ENCODE measurements around the gene C17orf100. TPM values are rescaled to one million over a fixed set of nuclear protein-coding genes. Genes with fewer than 3 reads are reported as not detected.
"Not testable (repeated sequence)": the region's sequence is repeated elsewhere in the genome, so short reads cannot be mapped to it uniquely, and the experiment has no call there.

Gene C17orf100
- total RNA-seq, 1 donor from 2014 or later = 0.13 TPM

DNA sequence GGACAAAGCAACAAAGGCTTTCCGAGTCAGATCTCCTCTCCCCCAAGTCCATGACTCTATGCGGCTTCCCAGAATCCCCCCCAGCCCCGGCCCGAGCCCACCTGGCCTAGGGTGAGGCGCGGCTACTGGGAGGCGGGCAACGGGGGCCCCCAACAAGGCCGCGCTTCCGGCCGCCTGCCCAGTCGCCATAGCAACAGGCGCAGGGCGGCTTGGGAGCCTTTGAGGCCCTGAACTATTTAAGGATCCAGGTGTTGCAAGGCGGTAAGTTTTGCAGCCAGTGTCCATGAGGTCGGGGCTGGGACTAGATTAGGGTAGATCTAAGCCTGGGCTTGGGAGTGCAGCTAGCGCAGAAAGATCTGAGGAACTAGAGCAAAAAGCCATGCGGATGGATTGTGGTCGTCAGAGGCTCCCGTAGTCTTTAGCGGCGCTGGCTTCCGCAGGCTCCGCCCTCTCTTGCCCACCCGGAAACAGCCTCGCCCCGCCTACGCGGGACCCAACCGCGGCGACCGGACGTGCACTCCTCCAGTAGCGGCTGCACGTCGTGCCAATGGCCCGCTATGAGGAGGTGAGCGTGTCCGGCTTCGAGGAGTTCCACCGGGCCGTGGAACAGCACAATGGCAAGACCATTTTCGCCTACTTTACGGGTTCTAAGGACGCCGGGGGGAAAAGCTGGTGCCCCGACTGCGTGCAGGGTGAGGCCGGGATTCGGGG, 10.9 kb upstream of the C17orf100 start, which contains the start of the genes KIAA0753 and TXNDC17:
Gene KIAA0753, minus strand, starts transcription at position 176 of the 711 bp plus-strand sequence. CDS start 5,608 bp downstream, outside the sequence.
Gene TXNDC17, plus strand, starts transcription at position 525 of the 711 bp plus-strand sequence. Its CDS starts 23 bp downstream, at position 548.
- DNase-seq (ENCODE audit: low read depth in 2 of 2) = peak; percentile 83 to 91

GRCh38 chr17:6641247-6641863, 10.2 kb upstream of the C17orf100 start:
- DNase-seq (ENCODE audit: low read depth in 2 of 2) = no peak

GRCh38 chr17:6642592-6642991, 9.0 kb upstream of the C17orf100 start:
- DNase-seq (ENCODE audit: low read depth in 2 of 2) = no peak

DNA sequence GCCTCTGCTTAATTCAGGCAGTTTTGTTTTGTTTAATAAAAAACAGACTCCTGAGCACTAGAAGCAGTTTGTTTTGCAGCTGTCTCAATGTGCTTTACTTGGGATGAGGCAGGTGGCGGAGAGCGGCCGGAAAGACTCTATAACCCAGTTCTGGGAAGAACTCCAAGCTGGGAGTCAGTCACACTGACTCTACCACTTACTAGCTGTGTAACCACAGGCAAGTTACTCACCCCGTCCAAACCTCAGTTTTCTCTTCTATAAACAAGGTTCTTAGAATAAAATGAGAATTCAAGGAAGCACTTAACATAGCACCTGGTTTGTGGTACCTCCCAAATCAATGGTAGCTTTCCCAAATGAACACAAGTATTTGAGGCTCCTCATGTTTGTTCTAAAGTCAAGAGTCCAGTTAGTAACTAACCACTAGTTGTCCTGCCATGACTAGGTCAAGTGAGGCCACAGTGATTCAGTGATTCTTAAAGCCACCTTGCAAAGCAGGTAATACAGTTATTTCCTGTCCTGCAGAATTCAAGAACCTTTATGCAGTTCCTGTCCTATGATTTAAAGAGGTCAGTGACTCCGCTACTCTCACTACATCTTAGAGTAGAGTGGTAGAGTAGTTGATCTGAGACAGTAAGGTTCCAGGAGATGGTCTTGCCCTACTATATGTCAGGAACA, 8.0 kb upstream of the C17orf100 start:
- no peak for DNase-seq (ENCODE audit: low read depth in 2 of 2)

GRCh38 chr17:6648181-6648580, 3.4 kb upstream of the C17orf100 start:
- DNase-seq (ENCODE audit: low read depth in 2 of 2) = peak in 1 of 2 donors; percentile 37

DNA sequence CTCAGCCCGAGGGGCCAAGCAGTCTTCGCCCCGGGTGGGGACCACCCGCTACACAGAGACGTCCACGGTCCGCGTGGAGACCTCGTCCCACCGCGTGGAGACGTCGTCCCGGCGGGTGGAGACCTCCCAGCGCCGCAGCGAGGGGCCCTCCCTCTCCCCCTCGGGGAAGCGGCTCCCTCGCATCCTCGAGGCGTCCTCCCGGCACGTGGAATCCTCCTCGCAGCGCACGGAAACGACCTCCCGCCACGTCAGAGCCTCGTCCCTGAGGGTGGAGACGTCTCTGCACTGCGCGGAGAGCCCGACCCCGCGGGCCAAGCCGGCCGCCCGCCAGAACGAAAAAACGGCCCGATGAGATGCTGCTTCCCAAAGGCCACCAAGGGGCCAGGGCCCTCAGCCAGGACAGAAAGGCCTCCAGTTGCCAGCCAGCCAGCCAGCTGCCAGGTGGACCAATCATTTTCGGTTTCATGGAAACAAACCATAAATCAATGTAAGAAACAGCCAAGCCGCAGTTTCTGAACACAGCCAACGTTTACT, 424 bp downstream of the C17orf100 start:
- DNase-seq (ENCODE audit: low read depth in 2 of 2) = peak in 1 of 2 donors; percentile 10

GRCh38 chr17:6654841-6655731, 3.5 kb downstream of the C17orf100 start:
- DNase-seq (ENCODE audit: low read depth in 2 of 2) = peak in 1 of 2 donors; percentile 16

GRCh38 chr17:6655732-6656361, 4.3 kb downstream of the C17orf100 start:
- DNase-seq (ENCODE audit: low read depth in 2 of 2) = not testable (repeated sequence)

DNA sequence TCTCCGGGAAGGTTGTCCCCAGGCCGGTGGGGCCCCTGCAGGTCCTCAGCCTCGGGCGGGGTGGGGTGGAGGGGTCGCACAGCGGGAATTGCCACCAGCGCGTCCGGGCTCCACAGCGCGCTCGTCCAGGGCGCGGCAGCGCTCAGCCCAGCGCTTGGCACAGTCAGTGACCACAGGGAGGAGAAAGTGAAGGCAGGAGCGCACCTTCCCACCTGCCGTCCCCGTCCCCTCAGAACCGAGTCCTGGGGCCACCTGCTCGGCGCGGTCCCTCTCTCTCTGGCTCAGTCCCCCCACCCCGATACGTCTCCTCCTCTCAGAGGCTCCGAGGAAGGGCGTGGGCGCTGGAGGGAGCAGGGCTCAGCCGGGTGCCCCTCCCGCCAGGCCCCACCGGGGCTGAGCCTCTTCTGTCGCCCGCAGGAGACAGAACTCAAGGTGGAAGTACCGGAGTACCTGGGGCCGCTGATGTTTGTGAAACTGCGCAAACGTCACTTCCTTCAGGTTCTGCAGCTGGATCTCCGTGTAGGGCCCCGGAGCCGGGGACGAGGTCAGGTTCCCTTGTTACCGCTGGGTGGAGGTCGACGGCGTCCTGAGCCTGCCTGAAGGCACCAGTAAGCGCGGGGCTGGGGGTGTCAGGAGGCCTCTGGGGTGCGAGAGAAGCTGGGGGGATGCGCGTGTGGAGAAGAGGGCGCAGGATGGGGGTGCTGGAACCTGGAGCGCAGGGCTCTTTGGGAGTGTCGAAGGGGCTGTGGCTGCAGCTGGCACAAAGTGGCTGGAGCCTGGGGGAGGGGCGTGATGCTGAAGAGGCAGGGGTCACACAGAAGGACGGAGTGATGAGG, 5.5 kb downstream of the C17orf100 start:
- DNase-seq (ENCODE audit: low read depth in 2 of 2) = not testable (repeated sequence)

GRCh38 chr17:6657633-6658287, 6.2 kb downstream of the C17orf100 start:
- DNase-seq (ENCODE audit: low read depth in 2 of 2) = no peak

GRCh38 chr17:6658411-6658810, 6.8 kb downstream of the C17orf100 start:
- DNase-seq (ENCODE audit: low read depth in 2 of 2) = not testable (repeated sequence)

DNA sequence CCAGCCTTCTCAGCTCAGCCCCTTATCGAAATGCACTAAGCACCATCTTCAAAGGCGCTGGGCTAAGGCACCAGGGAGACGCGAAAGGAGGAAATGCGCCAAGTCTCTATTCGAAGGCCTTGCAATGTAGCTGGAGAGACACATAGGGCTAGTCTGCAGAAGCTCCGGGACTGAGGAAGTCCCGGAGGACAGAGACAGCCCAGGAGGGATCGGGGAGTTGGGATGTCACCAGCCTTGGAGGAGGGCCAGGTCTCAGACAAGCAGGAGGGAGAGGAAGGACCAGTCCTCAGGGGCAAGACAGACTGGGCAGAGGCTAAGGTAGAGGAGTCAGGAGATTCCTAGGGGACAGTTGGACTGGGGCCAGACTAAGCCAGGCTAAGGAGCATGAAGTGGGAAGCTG, 8.5 kb downstream of the C17orf100 start:
- no peak for DNase-seq (ENCODE audit: low read depth in 2 of 2)

DNA sequence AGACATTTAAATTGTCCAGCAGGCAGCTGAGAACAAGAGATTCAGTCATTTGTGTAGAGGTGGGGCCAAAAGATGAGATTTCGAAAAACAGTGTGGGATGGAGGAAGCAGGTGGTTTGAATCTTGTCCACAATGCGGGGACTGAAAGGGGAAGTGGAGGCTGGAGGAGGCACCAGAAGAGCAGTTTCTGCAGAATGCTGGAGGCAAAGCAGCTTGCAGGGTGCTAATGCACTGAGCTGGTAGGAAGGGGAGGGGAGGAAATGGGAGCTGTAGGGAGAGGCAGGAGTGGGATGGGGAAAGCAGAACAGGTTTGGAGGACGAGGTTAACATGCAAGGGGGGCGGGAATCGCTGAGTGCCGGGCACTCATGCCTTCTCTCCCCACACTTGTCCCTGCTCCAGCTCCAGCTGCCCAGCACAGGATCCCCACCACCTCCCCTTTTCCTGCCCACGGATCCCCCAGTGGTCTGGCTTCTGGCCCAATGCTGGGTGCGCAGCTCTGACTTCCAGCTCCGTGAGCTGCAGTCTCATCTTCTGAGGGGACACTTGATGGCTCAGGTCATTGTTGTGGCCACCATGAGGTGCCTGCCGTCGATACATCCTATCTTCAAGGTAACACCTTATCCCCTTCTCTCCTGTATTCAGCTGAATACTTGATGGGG, 9.4 kb downstream of the C17orf100 start:
- no peak for DNase-seq (ENCODE audit: low read depth in 2 of 2)

DNA sequence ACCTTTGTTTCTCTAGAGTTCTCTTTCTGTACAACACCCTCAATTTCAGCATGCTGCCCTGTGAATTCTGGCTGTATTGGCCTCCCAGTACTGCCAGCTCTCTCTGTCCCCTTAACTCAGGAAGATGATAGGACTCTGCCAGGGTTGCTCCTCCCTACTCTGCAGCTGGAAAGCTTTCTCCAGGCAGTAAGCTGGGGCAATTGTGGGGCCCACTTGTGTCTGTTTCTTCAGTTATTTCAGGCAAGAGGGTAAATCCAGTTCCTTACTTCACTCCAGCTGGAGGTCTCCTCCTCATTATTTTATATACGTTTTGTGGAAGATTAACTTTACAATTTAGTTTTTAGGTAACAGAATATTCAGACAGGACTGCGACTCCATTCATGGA, 9.9 kb downstream of the C17orf100 start:
- DNase-seq (ENCODE audit: low read depth in 2 of 2) = no peak

DNA sequence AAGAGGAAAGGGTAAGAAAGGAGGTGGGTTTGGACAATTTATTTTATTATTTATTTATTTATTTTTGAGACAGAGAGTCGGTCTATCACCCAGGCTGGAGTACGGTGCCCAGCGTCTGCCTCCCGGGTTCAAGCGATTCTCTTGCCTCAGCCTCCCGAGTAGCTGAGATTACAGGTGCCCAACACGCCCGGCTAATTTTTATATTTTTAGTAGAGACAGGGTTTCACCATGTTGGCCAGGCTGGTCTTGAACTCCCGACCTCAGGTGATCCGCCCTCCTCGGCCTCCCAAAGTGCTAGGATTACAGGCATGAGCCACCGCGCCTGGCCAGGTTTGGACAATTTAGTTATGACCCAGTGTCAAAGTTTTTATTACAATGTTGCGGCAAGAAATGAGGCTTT, 11.6 kb downstream of the C17orf100 start:
- not testable (repeated sequence) for DNase-seq (ENCODE audit: low read depth in 2 of 2)

DNA sequence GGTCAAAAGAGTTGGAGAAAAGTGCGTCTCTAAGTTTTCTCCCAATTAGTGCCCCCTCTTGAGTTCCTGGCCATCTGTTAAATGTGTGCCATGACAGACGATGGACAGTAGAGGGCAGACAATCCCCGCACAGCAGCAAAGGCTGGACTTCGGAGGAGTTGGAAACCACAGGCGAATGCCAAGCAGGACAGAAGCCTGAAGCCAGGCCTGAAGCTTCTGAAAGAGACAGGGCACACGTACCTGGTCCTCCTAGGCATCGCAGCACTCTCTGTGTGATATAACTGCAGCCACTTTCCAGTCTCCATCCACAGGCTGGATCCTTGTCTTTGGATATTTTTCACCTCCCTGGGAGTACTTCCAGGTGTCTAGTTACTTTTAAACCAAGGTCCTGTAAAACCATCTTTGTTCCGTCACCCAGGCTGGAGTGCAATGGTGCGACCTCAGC, 14.5 kb downstream of the C17orf100 start:
- DNase-seq (ENCODE audit: low read depth in 2 of 2) = peak; percentile 66 to 76

GRCh38 chr17:6666557-6666956, 15.0 kb downstream of the C17orf100 start:
- no peak for DNase-seq (ENCODE audit: low read depth in 2 of 2)

DNA sequence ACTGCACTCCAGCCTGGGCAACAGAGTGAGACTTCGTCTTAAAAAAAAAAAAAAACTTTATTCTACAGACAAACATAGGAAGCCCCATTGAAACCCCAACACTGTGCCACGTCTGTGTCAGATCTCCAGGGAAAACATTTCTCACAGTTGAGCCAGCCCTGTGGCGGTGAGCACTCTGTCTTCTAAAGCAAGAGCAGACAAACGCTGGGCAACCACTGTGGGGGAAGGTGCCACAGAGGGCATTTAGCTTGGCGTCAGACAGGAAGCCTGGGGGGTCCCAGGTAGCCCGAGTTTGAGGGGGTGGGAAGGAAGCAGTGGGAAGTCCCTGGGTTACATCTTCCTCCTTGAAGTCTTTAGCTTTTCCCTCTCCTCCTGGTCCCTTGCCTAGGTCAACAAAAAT, 16.0 kb downstream of the C17orf100 start:
- DNase-seq (ENCODE audit: low read depth in 2 of 2) = no peak
